ENCODE data around the gene ADAM11.
"Not testable (repeated sequence)": the region's sequence is repeated elsewhere in the genome, so short reads cannot be mapped to it uniquely, and the experiment has no call there.

The ADAM11 gene

DNA sequence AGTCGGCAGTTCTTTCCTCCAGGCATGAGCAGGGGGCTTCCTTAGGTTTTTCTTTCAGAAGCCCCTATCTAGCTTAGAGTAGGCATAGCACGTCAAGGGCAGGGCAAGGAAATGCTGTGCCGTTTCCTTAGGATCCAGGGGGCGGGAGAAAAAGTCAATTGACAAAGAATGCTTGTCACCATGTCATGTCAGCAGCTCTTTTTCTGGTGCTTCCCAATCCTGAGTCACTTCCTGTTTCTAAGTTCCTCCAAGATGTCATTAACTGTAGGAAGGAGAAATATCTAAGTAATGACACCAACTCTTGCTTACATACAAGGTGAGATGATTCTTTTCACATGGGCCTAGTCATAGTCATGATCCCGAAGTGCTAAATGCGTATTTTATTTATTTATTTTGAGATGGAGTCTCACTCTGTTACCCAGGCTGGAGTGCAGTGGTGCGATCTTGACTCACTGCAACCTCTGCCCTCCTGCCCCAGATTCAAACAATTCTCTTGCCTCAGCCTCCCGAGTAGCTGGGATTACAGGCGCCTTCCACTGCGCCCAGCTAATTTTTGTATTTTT is 36.1 kb downstream of the ADAM11 start:
- DNase-seq (ENCODE audit: low spot score), result no peak

DNA sequence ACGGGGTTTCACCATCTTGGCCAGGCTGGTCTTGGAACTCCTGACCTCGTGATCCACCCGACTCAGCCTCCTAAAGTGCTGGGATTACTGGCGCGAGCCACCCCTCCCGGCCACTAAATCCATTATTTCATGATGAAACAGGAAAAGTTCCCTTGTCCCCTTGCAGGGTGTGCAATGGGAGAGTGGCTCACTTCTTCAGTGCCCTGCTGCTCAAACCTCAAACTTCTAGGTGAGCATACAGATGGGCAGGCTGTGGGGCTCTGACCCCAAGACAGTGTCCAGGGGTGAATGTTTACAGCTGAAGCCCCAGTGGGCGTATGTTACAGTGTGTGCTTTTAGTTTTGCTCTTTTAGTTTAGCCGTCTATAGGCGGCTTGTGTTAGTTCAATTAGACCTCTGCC is 36.6 kb downstream of the ADAM11 start:
- no peak for DNase-seq (ENCODE audit: low spot score)

DNA sequence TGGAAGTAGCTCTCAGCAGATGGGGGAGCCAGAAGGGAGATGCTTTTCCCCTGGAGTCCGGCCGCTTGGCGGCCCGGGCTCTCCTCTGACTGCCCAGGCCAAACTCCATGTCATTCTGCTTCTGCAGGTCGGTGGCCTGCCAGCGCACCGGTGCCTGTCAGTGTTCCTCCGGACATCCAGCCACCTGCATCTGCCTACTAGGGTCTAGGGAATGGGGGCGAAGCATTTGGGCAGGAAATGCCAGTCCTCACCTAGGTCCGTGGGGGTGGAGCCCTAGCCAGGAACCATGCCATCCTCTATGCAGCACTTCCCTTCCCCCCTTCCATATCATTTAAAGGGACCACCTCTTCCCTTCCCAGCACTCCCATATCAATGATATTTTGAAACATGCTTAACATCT is 37.1 kb downstream of the ADAM11 start:
- no peak for DNase-seq (ENCODE audit: low spot score)

DNA sequence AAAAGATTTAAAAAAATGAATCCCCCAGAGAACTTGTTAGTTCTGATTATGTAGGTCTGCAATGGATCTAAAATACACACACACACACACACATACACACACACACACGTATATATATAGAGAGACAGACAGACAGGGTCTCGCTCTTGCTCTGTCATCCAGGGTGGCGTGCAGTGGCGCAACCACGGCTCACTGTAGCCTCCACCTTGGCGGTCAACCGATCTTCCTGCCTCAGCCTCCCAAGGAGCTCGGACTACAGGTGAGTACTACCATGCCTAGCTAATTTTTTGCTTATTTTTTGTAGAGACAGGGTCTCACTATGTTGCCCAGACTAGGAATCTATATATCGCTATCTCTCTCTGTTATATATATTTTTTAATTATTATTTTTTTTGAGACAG is 37.9 kb downstream of the ADAM11 start:
- DNase-seq (ENCODE audit: low spot score), result no peak

GRCh38 chr17:44797802-44798201 is 39.0 kb downstream of the ADAM11 start:
- no peak for DNase-seq (ENCODE audit: low spot score)

DNA sequence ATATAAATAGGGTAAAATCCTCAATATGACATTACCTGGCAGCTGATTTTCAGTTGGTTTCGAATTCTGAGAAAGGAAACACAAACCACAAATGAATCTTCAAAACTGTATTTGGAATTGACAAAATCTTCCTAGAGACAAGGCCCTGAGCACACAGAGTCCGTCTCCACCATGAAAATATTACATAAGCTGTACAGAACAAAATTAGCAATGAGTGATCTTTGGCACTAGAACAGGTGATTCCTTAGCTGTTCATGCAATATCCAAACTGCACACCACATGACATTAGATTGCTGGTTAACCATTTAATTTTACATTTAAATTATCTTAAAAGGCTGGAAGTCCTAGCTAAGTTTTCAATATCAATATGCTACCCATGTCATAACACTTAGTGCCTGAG is 39.6 kb downstream of the ADAM11 start:
- DNase-seq (ENCODE audit: low spot score), result no peak

GRCh38 chr17:44801880-44802279 is 43.1 kb downstream of the ADAM11 start:
- no peak for DNase-seq (ENCODE audit: low spot score)

DNA sequence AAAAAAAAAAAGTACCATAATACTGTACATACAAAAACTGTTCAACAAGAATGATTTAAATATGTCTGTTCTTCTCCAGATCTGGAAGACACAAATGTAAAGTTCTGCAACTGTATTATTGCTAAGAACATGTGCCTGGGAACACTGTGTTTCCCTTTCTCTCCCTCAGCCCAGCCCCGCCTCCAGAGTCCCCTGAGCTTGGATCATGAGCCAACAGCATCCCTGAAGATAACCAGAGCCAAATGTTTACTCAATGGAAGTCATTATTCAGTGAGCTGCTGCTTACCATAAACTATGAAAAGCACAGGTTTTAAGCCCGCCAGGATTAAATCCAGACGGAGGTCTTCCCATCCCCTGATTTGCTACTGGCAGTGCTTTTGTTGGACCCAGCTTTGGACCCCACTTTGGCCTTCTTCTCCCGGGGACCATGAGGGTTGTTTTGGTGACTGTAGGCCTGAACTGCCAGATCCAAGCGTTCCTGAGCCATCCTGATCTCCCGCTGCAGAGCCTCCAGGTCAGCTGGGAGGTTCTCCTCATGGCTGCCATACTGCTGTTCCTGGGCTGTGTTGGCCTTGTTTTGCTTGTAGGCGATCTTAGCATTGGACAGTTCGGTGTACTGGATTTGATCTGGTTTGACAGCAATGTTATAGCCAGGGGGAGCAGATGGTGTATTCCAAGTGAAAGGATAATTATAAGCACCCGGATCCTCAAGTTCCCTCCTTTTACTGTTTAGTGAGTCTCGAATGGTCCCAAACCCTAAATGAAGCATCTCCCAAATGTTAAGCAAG is 45.7 kb downstream of the ADAM11 start:
- no peak for DNase-seq (ENCODE audit: low spot score)

DNA sequence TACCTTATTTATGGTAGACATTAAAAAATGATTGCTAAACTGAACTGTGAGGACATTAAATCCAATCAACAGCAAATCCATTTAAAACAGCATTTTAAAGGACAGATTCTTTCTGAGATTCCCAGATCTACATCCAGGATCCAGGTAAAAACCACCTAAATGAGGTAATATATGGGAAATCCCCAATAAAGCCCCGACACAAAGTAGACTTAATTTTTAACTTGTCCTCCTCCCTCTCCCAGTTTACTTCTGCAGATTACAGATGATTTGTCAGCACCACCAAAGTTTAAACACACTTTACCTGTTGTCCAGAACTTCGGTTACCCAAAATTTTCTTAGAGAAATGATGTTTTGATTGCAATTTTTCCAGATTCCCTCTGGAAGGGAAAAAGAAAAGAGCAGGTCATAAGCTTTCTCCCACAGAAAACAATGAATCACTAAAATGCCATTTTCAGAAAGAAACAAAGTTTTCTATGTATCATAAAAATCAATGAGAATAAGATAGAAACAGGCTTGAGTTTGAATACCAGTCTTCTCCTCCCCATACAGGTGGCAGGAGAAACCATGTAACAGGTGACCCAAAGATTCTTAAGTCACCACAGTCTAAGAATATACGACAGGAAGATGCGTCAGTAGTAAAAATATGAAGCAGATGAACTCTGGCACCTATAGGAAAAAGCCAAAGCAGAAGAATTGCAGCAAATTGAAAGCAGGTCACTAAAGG is 48.5 kb downstream of the ADAM11 start:
- no peak for DNase-seq (ENCODE audit: low spot score)

GRCh38 chr17:44807817-44808155 is 49.0 kb downstream of the ADAM11 start:
- DNase-seq (ENCODE audit: low spot score), result no peak

- no peak for DNase-seq (ENCODE audit: low spot score)
Measured at GRCh38 chr17:44808156-44808555, 49.4 kb downstream of the ADAM11 start.

- not testable (repeated sequence) for DNase-seq (ENCODE audit: low spot score)
Measured at GRCh38 chr17:44808656-44809388, 50.0 kb downstream of the ADAM11 start.

GRCh38 chr17:44812263-44812662 is 53.5 kb downstream of the ADAM11 start:
- no peak for DNase-seq (ENCODE audit: low spot score)

- DNase-seq (ENCODE audit: low spot score), result not testable (repeated sequence)
Measured at GRCh38 chr17:44818508-44818907, 59.7 kb downstream of the ADAM11 start.

GRCh38 chr17:44820631-44821212 is 61.9 kb downstream of the ADAM11 start:
- no peak for DNase-seq (ENCODE audit: low spot score)

- not testable (repeated sequence) for DNase-seq (ENCODE audit: low spot score)
Measured at GRCh38 chr17:44825236-44825635, 66.4 kb downstream of the ADAM11 start.

DNA sequence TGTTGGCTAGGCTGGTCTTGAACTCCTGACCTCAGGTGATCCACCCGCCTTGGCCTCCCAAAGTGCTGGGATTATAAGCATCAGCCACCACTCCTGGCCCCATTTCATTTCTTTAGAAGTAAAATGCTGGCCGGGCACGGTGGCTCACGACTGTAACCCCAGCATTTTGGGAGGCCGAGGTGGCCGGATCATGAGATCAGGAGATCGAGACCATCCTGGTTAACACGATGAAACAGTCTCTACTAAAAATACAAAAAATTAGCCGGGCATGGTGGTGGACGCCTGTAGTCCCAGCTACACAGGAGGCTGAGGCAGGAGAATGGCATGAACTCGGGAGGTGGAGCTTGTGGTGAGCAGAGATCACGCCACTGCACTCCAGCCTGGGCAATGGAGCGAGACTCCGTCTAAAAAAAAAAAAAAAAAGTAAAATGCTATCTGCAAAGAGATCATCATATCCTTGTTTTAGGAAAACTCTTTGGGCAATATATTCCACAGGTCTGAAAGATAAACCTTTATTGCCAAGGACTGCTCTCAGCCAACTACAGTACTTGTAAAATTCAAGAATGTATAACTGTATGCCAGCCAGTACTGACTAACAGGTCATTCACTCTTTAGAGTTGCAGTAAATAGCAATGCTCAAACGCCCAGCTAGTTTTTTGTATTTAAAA is 67.5 kb downstream of the ADAM11 start:
- DNase-seq (ENCODE audit: low spot score), result no peak

GRCh38 chr17:44827863-44828262 is 69.1 kb downstream of the ADAM11 start:
- no peak for DNase-seq (ENCODE audit: low spot score)

GRCh38 chr17:44828919-44829522 is 70.2 kb downstream of the ADAM11 start:
- no peak for DNase-seq (ENCODE audit: low spot score)

DNA sequence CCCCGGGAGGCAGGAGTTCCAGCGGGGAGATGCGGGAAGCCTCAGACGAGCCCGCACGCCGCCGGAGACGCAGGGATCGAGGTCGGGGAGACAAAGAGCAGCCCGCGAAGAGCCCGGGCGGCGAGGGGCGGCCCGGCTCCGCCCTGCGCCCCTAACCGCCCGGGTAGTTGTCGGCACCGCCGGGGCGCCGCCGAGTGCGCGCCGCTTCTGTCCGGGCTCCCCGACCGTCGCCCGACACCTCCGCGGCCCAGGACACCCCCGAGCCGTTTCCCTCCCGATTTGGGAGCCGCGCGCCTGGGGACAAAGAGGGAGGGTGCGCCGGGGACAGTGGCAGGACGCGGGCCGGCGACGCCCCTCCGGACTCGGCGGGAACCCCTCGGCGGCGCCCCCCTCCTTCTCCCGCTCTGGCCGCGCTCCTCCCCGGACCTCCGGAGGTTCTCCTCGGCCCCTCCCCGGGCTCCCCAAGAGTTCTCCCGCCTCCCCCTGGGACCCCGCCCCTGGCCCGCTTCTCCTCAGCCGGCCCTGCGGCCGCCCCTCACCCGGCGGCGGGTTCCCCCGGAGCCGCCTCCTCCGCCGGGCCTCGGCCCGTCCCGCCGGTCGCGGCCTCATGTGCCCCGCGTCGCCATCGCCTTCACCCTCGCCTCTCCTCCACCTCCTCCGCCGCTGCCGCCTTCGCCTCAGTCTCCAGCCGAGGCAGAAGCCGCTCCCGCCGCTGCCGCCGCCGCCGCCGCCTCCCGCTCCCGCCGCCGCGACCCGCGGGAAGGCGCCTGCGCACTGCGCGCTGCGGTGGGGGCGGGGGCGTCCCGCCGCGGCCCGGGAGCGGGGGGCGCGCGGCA is 71.0 kb downstream of the ADAM11 start, which contains the start of gene GJC1:
Gene GJC1 (minus strand): TSS at position 765 of the 836 bp plus-strand sequence. CDS start 24,470 bp downstream, outside the sequence.
- peak; percentile 49 for DNase-seq (ENCODE audit: low spot score)

All from SK-N-DZ (cell line).